Erythroblast (primary cell): Measurements from ENCODE around the gene PCMTD2.

Source experiments
- DNase-seq, 2 experiments: peaks; one replicate each; lab custom pipeline; 2025; lab: John Stamatoyannopoulos, UW
- GATA1 ChIP-seq: IDR thresholded peaks from 2 replicates; pipeline ENCODE4 v1.6.1; 2011; ENCODE audit warnings: low read depth, mild to moderate bottlenecking, control low read depth, low read length, moderate library complexity
- POLR2A ChIP-seq: IDR thresholded peaks from 2 replicates; pipeline ENCODE4 v1.6.1; 2011; ENCODE audit warnings: mild to moderate bottlenecking, low read length

The PCMTD2 gene

DNA sequence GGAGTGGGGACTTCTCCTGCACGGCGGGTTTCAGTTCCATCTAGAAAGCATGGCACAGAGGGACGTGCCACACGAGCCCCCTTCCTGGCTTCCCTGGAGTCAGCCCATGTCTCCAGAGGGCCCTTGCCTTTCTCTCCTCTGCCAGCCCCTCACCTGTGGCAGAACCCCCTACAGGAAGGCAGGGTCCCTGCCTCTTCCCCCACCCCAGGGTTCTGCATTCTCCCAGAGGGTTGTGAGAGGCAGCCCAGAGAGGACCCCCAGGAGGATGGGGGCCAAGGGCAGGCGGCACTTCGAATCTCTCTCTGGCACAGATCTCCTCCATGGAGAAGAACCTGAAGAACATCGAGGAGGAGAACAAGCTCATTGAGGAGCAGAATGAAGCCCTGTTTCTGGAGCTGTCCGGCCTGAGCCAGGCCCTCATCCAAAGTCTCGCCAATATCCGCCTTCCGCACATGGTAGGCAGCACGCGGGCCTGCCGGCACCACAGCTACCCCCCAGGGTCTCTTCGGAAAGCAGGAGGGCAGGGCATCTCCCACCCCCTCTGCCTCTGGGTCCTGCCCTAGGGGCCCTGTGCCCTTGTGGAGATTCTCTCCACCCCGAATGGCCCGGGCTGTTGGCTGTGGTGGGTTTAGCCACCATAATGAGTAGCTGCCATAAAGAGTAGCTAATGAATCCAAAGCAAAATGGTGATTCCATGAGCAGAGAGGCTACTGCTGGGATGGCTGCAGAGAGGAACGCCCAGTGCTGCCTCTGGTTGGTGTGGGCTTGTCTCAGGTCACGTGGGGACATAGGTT, 15.9 kb upstream of the PCMTD2 start:
- no peak for DNase-seq
- TF ChIP-seq GATA1: no peak
- TF ChIP-seq POLR2A: no peak

DNA sequence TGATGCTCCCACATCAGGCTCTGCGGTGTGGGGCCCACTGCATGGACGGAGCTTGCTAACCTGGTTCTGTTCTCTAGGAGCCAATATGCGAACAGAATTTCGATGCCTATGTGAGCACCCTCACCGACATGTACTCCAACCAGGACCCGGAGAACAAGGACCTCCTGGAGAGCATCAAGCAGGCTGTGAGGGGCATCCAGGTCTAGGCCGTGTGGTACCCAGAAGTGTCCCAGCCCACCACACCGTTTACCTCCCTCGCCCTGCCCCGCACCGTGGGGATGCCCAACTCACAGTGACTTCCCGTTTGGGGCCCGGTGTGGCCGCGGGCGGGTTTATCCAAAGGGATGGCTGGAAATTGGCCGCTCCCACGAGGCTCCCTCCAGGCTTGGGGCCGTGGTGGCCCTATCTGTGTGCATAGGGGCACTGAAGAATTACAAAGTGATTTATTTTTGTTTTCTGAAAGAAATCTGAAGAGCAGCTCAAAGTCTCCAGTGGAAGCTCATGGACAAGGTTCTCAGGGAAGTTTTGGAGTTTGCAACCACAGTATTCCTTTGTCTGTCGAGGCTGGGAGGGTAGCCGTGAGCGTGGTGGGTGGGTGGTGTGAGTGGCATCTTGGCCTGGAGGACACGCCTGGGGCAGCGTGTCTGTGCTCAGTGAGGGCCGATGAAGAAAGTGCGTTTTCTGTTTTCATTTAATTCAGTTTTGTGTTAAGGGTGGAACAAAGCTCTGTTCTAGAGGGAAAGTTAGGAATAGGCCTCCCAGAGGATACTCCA, 15.1 kb upstream of the PCMTD2 start:
- DNase-seq: no peak
- TF ChIP-seq POLR2A (no peak), GATA1 (no peak)

DNA sequence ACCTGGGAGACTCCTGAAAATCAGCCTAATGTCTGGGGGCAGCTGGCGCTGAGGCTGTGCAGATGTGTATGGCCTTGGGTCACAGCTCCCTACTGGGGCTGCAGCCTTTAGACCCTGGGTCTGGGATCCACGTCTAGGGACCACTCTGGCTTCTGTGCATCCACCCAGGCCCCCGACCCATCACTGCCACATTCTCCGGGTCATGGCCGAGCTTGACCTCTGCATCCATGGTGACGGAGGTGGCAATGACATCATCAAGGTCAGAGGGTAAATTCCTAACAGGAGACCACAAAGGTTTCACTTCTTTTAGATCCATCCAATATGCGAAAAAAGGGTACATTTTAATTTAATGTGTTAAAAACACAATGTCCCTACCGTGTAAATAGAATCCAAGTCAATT, 14.5 kb upstream of the PCMTD2 start:
- no peak for TF ChIP-seq POLR2A
- TF ChIP-seq GATA1: no peak

GRCh38 chr20:64242003-64242796, 13.3 kb upstream of the PCMTD2 start:
- no peak for DNase-seq
- no peak for TF ChIP-seq POLR2A
- no peak for TF ChIP-seq GATA1

More for the DNA sequence above, 14.5 kb upstream of the PCMTD2 start:
- no peak for DNase-seq

- TF ChIP-seq POLR2A: no peak
- TF ChIP-seq GATA1: no peak
- DNase-seq: no peak
Observed at GRCh38 chr20:64242797-64243475, 12.6 kb upstream of the PCMTD2 start.

GRCh38 chr20:64244281-64244805, 11.2 kb upstream of the PCMTD2 start:
- DNase-seq: no peak
- TF ChIP-seq GATA1: no peak
- no peak for TF ChIP-seq POLR2A

- no peak for DNase-seq
- no peak for TF ChIP-seq GATA1
- TF ChIP-seq POLR2A: no peak
Observed at GRCh38 chr20:64244870-64245603, 10.5 kb upstream of the PCMTD2 start.

DNA sequence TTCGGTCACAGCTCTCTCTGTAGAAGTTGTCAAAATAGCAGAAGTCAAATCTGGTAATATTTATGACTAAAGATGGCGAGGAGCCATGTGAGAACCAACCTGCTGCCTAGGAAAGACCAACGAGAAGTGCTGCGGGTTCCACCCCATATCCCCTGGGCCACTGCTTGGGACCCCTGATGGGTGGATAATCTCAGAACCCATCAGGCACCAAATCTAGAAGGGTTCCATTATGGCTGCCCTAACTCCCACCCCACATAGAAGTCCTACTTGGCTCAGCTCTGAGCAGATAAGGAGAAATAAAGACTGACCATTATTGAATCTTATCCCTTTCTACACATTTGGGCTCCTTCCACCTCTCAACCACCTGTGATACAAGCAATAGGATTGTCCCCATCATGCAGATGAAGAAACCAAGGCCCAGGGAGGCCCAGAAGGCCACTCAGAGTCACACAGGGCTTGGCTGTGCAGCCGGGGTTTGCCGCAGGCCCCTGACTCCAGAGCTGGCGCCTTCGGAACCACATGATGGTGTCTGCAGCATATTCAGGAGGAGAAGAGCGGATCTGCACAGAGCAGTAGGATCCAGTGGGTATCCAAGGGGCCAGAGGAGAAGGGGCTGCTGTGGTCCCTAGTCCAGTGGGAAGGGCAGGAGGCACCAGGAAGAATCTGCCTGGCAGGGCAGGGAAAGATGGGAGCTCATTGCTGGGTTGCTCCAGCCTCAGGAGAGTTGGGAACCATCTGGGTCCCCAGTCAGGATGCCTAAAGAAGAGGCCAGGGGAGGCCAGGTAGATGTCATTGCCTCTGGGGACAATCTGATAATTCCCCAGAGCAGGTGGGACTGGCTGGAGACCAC, 9.6 kb upstream of the PCMTD2 start:
- TF ChIP-seq POLR2A (no peak), GATA1 (no peak)
- no peak for DNase-seq

- no peak for DNase-seq
- no peak for TF ChIP-seq GATA1
- no peak for TF ChIP-seq POLR2A
Observed at GRCh38 chr20:64246616-64247306, 8.8 kb upstream of the PCMTD2 start.

DNA sequence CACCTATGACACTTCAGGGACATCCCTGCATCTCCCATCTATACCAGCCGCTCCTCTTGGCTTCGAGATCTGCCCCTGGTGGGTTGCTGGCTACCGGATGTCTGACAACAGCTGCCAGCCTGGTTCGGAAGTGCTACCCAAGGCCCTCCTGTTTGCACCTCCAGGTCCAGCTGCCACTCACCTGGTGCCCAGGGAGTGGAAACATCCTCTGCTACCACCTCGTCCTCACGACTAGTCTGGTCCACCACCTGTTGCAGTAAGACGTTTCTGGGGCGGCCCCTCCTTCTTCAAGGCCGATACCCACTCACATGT, 8.3 kb upstream of the PCMTD2 start:
- no peak for DNase-seq
- TF ChIP-seq GATA1 (no peak), POLR2A (no peak)
